GM21515 (cell line): ENCODE results near the gene TMEM132D.
"Not testable (repeated sequence)": the region's sequence is repeated elsewhere in the genome, so short reads cannot be mapped to it uniquely, and the experiment has no call there.

Experiments used
- ATAC-seq: cut with Tn5 transposase; IDR thresholded peaks from one replicate; pipeline ENCODE4 v1.9.1; 2021; ENCODE audit not compliant: unreplicated experiment

Gene TMEM132D

GRCh38 chr12:129903956-129904829 is at the start of gene TMEM132D:
TMEM132D (minus strand) TSS chr12:129904025.
- ATAC-seq, result no peak

GRCh38 chr12:129949651-129950050 is 45.8 kb upstream of the TMEM132D start:
- no peak for ATAC-seq

- no peak for ATAC-seq
These were observed 37.8 kb upstream of the TMEM132D start for GRCh38 chr12:129941618-129942017.

GRCh38 chr12:129938089-129938488 is 34.3 kb upstream of the TMEM132D start:
- no peak for ATAC-seq

- ATAC-seq, result no peak
These were observed 33.6 kb upstream of the TMEM132D start for GRCh38 chr12:129937426-129937825.

GRCh38 chr12:129928643-129929042 is 24.8 kb upstream of the TMEM132D start:
- no peak for ATAC-seq

GRCh38 chr12:129927316-129927900 is 23.6 kb upstream of the TMEM132D start:
- no peak for ATAC-seq

GRCh38 chr12:129911428-129912049 is 7.7 kb upstream of the TMEM132D start:
- peak; percentile 59 for ATAC-seq

- ATAC-seq, result no peak
These were observed 5.5 kb upstream of the TMEM132D start for GRCh38 chr12:129909051-129910020.

GRCh38 chr12:129903092-129903945 is 506 bp downstream of the TMEM132D start:
- no peak for ATAC-seq

- no peak for ATAC-seq
These were observed 1.3 kb downstream of the TMEM132D start for GRCh38 chr12:129902371-129903091.

GRCh38 chr12:129901254-129901653 is 2.6 kb downstream of the TMEM132D start:
- no peak for ATAC-seq

- ATAC-seq, result no peak
These were observed 3.5 kb downstream of the TMEM132D start for GRCh38 chr12:129900306-129900705.

- ATAC-seq, result not testable (repeated sequence)
These were observed 4.8 kb downstream of the TMEM132D start for GRCh38 chr12:129899045-129899444.

GRCh38 chr12:129893691-129894090 is 10.1 kb downstream of the TMEM132D start:
- ATAC-seq, result no peak

GRCh38 chr12:129887101-129887500 is 16.7 kb downstream of the TMEM132D start:
- no peak for ATAC-seq

GRCh38 chr12:129886541-129886940 is 17.3 kb downstream of the TMEM132D start:
- ATAC-seq, result no peak

- ATAC-seq, result no peak
These were observed 18.5 kb downstream of the TMEM132D start for GRCh38 chr12:129885287-129885686.

- no peak for ATAC-seq
These were observed 26.4 kb downstream of the TMEM132D start for GRCh38 chr12:129877411-129877810.
